GM23338 (cell line): ENCODE measurements around the gene SYVN1.

Source experiments
- CREB1 ChIP-seq: fragments of 250-450 bp; sonication (Bioruptor Pico); IDR thresholded peaks from 2 replicates; pipeline ENCODE4 v1.5.0; 2020; ENCODE audit warnings: low read depth, mild to moderate bottlenecking, moderate library complexity
- POLR2AphosphoS5 ChIP-seq: IDR thresholded peaks from 2 replicates; pipeline ENCODE4 v1.6.1; 2016; ENCODE audit warnings: antibody characterized with exemption, low read depth

DNA sequence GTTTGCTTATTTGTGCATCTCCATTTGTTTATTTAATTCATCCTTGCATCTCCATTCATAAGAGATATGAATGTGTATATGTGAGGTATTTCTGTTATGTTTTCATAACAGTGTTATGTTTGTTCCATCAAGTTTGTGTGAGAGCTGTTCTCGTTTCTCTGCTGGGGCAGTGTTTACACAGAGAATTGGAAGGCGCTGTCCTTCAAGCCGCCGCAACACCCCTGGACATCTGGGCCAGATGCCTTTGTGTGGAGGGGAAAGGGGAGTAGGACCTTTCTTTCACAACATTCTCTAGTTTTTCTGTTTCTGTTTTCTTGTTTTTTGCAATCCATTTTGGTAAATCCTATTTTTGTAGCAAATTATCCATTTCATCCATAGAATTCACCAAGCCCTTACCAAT, 29.7 kb downstream of the SYVN1 start:
- TF ChIP-seq POLR2AphosphoS5 (no peak), CREB1 (no peak)
